ENCODE data around the gene ATP10A. TPM values are rescaled to one million over a fixed set of nuclear protein-coding genes. Genes with fewer than 3 reads are reported as not detected.

The ATP10A gene
- total RNA-seq, 1 donor from 2014 or later: 7.6 TPM

DNA sequence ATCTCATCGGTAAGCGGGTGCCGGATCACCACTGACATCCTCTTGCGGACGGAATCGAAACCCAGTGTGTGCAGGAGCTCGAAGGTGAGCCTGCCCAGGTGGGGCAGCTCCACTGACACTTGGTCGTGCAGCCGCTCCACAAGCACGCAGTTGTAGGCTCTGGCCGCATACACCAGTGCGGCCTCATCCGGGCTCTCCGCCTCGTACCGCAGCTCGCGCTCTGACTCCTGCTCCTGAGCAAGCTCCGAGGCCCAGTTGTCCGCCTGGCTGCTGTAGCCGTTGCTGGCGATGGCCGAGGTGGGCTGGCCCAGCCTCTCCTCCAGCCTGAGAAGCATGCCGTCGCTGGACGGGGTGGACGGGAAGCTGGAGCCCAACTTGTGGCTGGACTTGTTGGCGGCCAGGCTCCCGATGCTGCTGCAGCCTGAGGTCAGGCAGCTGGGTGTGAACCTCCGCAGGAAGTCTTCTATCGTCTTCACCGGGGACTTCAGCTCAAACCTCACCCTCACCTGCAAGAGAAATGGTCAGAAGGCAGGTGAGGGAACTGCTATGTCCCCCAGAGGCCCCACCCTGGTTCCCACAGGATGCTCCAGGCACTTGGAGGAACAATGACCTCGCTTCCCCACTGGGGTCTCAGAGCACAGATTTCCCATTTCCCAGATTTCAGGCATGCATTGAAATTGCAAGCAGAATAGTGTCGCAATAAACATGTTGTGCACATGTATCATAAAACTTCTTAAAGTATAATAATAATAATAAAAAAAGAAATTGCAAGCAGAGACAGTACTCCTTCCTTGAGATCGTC is 149.2 kb downstream of the ATP10A start:
- no peak for TF ChIP-seq CTCF (IDR thresholded peaks at IDR 0.05; ENCODE audit: insufficient read depth, low read length, poor library complexity, severe bottlenecking)
- Histone ChIP-seq H3K4me3 (ENCODE audit: low read depth, low read length) (no peak overlapping the region), H3K27me3 (ENCODE audit: control insufficient read depth, insufficient read depth, low read length) (no peaks in the 10 kb centered on the region), H3K36me3 (ENCODE audit: control insufficient read depth, insufficient read depth, low read length) (no peaks in the 10 kb centered on the region)
- no peak for DNase-seq (ENCODE audit: low read depth)

DNA sequence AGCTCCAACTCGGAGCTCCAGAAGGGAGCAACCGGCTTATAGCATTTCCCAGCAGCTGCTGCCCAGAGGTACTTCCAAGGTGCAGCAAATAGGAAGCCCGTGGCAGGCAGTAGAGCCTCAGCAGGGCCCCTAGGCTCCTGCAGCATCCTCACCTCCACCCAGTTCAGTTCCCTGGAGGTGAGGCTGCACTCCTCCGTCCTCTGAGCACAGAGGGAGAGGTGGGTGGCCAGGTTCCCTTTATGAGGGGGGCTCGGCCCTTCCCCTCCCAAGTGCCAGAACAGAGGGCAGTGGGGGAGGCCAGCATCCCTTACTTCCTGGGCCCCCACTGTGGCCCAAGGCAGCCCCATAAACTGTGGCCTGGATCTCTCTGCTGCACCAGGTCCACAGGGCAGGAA is 150.2 kb downstream of the ATP10A start:
- no peaks in the 10 kb centered on the region for H3K27me3 ChIP-seq (ENCODE audit: control insufficient read depth, insufficient read depth, low read length)
- H3K36me3 ChIP-seq (ENCODE audit: control insufficient read depth, insufficient read depth, low read length): no peaks in the 10 kb centered on the region
- no peak for DNase-seq (ENCODE audit: low read depth)
- H3K4me3 ChIP-seq (ENCODE audit: low read depth, low read length): no peak overlapping the region
- TF ChIP-seq CTCF (IDR thresholded peaks at IDR 0.05; ENCODE audit: insufficient read depth, low read length, poor library complexity, severe bottlenecking): no peak

- Histone ChIP-seq H3K27me3 (ENCODE audit: control insufficient read depth, insufficient read depth, low read length) (no peaks in the 10 kb centered on the region), H3K4me3 (ENCODE audit: low read depth, low read length) (no peak overlapping the region), H3K36me3 (ENCODE audit: control insufficient read depth, insufficient read depth, low read length) (no peaks in the 10 kb centered on the region)
- TF ChIP-seq CTCF (IDR thresholded peaks at IDR 0.05; ENCODE audit: insufficient read depth, low read length, poor library complexity, severe bottlenecking): no peak
- DNase-seq (ENCODE audit: low read depth): no peak
Observed at GRCh38 chr15:25712192-25712960, 150.8 kb downstream of the ATP10A start.

- Histone ChIP-seq H3K4me3 (ENCODE audit: low read depth, low read length) (no peak overlapping the region), H3K36me3 (ENCODE audit: control insufficient read depth, insufficient read depth, low read length) (no peaks in the 10 kb centered on the region), H3K27me3 (ENCODE audit: control insufficient read depth, insufficient read depth, low read length) (no peaks in the 10 kb centered on the region)
- no peak for TF ChIP-seq CTCF (IDR thresholded peaks at IDR 0.05; ENCODE audit: insufficient read depth, low read length, poor library complexity, severe bottlenecking)
- DNase-seq (ENCODE audit: low read depth): no peak
Observed at GRCh38 chr15:25711691-25712090, 151.4 kb downstream of the ATP10A start.

- Histone ChIP-seq H3K27me3 (ENCODE audit: control insufficient read depth, insufficient read depth, low read length) (no peaks in the 10 kb centered on the region), H3K36me3 (ENCODE audit: control insufficient read depth, insufficient read depth, low read length) (no peaks in the 10 kb centered on the region), H3K4me3 (ENCODE audit: low read depth, low read length) (no peak overlapping the region)
- no peak for TF ChIP-seq CTCF (IDR thresholded peaks at IDR 0.05; ENCODE audit: insufficient read depth, low read length, poor library complexity, severe bottlenecking)
- DNase-seq (ENCODE audit: low read depth): no peak
Observed at GRCh38 chr15:25711164-25711563, 152.0 kb downstream of the ATP10A start.

Data from kidney epithelial cell (primary cell).